ENCODE data around the gene CTIF.

DNA sequence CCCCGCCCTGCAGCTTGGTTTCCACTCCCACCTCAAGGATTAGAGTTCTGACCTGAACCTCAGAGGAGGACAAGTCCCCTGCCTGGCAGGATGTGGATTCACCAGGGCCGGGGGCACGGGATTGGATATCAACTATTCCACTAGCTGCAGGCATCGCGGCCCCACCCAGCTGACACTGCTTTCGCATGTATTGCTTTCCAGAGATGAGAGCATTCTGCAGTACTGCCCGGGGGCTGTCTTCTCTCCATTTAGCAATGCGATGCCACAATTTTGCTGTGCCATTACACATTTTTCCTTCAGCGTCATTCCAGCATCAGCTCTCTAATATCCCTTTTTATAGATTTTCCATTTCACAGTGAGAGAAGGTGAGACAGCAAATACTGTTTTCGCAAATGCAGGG lies 42.0 kb downstream of the CTIF start:
- TF ChIP-seq TAF1 (IDR thresholded peaks at IDR 0.05; ENCODE audit: borderline replicate concordance, low read depth, low read length): no peak
- no peak for TF ChIP-seq POLR2A (IDR thresholded peaks at IDR 0.05; ENCODE audit: low read depth, low read length)
- TF ChIP-seq POLR2AphosphoS5 (IDR thresholded peaks at IDR 0.05; ENCODE audit: low read depth, low read length): no peak
